GM21737 (cell line): ENCODE results near the gene IL20RB.

Experiments
- ATAC-seq: cut with Tn5 transposase; IDR thresholded peaks from one replicate; pipeline ENCODE4 v1.9.1; 2021; ENCODE audit warnings: mild to moderate bottlenecking, moderate library complexity; ENCODE audit not compliant: unreplicated experiment

The IL20RB gene

DNA sequence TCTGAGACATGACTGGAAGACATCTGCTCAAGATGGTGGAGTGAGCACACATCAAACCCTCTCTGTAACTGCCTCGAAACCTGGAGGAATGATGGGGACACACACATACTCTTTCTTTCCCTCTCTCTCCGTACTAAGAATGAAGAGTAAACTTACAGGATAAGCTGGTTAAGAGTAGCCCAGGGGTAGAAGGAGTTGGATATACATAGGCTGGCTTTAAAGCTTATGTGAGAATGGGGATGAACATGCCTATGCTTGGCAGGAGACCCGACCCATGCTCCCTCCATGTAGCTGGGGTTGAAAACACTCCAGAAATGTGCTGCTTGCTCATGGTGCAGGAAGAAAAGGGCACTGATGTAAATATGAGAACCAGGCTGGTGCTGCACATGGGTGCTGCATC, 68.9 kb downstream of the IL20RB start:
- ATAC-seq: no peak

DNA sequence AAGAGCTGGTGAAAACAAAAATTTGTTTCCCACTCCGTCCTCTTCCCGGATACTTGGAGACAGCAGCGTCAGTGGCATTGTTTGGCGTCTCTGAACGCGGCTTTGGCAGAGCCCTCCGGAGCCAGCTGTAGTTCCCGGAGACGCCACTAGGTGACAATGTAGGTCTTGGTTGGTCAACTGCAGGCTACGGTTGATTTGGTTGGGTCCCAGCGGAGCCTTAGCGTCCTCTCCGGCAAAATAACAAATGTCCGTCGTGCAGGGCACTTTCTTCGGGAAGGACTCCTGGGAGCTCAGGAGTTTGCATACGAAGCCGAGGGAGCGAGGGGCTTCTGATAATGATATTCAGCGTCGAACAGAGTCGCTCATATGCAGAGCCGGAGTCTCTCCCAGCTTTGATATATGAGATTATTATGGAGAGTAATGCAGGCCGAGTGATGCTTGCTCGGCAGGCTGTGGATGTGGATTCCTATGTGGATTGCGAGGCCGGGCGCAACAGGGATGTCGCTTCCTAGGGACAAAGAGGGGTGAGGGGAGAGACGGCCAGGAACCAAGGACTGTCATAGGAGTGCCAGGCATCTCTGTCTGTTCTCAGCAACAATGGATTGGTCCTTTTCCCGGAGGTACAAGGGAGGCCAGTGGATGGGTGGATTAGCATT, 74.8 kb downstream of the IL20RB start:
- ATAC-seq: peak; percentile 86

DNA sequence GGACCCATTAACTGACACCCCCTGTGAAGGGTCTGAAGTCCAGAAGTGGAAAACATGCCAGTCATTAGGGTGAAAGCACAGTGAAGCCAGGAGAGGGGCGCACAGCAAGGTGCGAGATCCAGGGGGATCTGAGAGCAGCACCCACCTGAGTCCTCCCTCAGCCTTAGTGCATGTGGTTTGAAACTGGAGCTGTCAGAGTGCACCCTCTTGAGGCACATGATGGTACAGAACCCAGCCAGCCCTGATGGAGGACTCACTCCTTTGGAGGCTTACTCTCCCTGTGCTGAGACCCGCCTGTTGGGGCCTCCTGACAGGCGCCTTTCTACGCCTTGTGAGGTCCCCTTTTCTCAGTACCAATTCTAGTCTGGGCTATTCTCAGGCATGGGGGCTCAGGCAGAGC, 77.8 kb downstream of the IL20RB start:
- no peak for ATAC-seq

DNA sequence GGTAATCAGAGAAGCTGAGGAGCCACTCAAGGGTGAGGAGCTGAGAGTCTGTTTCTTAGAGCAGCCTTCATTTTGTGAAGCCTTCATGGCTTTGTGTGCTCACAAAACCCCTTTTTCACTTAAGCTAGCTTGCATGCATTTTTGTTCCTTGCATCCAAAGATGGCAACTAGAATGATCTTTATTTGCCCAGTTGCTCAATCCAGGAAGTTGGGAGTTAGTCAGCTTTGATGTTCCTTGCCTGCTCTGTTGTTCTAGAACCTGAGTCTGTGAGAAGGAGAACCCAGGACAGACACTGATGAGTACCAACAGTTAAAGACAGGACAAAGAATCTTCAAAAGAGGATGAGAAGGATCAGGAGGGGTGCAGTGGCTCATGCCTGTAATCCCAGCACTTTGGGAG, 81.8 kb downstream of the IL20RB start:
- no peak for ATAC-seq

DNA sequence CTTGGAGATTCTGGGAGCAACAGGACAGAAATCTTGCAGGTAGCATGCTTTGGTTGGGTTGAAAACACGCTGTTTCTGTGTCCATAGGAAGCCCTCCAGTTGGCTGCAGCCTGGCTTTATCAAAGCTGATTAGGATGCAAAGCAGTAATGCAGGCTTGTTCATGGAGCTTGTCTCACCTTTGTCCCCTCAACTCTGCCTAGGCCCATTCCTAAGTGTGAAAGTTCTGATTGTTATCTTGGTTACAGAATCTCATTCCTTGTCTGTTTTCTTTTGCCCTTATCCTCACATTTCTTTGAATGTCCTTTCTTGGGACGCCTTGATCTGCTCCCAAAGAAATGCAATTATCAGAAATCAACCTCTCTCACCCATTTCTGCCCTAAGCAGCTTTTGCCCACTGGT, 83.5 kb downstream of the IL20RB start:
- no peak for ATAC-seq

DNA sequence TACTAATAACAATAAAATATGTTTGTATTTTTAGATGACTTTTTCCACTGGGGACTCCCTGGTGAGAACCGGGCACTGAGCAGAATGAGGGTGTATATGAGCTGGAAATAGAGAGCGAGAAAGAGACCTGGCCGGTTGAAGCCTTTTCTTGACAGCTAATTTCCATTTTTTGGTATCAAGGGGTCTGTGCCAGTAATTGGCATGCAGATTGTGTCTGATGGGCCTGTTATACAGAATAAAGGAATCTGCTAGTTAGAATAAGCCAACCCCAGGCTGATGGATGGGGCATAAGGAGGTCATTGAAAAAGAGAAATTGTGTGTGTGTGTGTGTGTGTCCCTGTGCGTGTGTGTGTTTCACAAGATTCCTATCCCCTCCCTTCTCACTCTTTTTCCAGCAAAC, 83.9 kb downstream of the IL20RB start:
- no peak for ATAC-seq

DNA sequence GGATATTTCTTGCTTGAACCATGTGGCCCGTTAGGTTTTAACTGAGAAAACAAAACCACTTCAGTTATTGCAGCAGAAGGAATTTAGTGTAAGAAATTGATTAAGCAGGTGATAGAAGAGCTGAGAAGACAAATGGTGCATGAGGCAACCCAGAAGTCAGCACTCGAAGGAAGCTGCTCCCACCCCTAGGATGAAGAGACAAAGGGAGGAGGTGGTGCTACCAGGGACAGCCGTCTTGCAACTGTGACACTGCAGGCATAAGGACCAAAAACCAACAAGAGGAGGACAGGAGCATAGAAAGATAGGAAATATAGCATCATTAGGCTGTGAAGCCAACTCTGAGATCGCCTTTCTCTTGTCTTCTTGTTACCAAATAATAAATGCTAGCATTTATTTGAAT, 89.0 kb downstream of the IL20RB start:
- ATAC-seq: no peak

DNA sequence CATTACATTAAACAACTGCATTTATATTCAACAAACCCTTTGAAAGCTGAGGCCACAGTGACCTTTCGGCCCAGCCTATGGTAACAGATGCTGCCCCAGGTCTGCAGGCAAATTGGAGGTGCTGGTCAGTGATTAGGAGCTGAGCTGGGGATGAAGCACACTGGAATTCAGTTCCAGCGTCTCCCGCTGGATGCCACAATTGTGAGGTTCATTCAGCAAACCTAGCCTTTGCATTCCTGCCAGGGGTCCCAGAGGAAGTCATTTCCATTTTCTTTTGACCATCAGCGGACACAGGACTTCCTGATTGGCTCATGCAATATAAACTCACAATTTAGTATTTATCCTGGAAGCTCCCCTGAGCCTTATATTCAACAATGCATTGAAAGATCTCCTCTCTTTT, 89.5 kb downstream of the IL20RB start:
- ATAC-seq: no peak

DNA sequence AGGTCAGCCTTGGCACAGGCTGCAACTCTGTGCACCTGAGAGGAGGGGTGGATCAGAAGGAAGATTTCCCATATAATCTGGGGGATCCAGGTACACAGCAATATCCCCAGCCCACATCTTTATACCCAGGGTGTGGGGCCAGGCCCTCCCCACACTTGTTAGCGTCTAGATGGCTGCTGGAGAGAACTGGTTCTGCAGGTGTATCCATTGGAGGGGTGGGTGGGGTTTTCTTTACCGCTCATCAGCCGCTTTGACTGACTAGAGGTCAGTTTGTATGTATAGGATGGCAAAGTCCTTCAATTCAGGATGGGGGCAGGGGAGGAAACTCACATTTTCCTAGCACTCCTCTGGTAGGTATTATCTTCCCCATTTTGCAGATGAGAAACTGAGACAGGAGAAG, 92.5 kb downstream of the IL20RB start:
- ATAC-seq: no peak

DNA sequence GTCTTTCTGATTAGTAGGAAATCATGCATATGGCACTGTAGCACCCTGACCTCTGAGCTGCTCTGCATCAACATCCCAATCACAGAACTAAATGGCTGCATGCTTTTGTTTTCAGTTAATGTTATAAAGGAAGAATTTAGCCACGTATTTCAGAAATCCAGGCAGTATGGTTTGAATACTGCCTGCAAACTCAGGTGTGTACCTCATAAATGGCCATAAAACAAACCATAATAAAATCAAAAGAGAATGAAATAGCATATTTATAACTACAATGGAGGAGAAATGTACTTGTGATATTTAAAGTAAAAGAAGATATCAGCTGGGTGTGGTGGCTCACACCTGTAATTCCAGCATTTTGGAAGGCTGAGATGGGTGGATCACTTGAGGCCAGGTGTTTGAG, 94.5 kb downstream of the IL20RB start:
- no peak for ATAC-seq
